GM23338 (cell line): ENCODE measurements around the gene KIRREL3.

ENCODE experiments used
- CREB1 ChIP-seq: fragments of 250-450 bp; sonication (Bioruptor Pico); IDR thresholded peaks from 2 replicates; pipeline ENCODE4 v1.5.0; 2020; ENCODE audit warnings: low read depth, mild to moderate bottlenecking, moderate library complexity
- EZH2 ChIP-seq: fragments of 200-600 bp; sonication (generic); IDR thresholded peaks from one replicate; pipeline ENCODE4 v1.8.0; 2017; ENCODE audit warnings: antibody characterized with exemption, mild to moderate bottlenecking, low read depth; ENCODE audit not compliant: unreplicated experiment
- EZH2phosphoT487 ChIP-seq: fragments of 200-600 bp; sonication (generic); IDR thresholded peaks from one replicate; pipeline ENCODE4 v1.8.1; 2018; ENCODE audit warnings: antibody characterized with exemption; ENCODE audit not compliant: unreplicated experiment
- JUNB ChIP-seq: IDR thresholded peaks from one replicate; pipeline ENCODE4 v1.6.1; 2016; ENCODE audit warnings: antibody characterized with exemption; ENCODE audit not compliant: unreplicated experiment
- NANOG ChIP-seq: IDR thresholded peaks from 2 replicates; pipeline ENCODE4 v1.6.1; 2016; ENCODE audit warnings: antibody characterized with exemption, borderline replicate concordance
- POLR2AphosphoS5 ChIP-seq: IDR thresholded peaks from 2 replicates; pipeline ENCODE4 v1.6.1; 2016; ENCODE audit warnings: antibody characterized with exemption, low read depth
- STAT1 ChIP-seq: IDR thresholded peaks from one replicate; pipeline ENCODE4 v1.6.1; 2016; ENCODE audit warnings: antibody characterized with exemption; ENCODE audit not compliant: unreplicated experiment
- ZNF114 ChIP-seq: fragments of 250-450 bp; sonication (Bioruptor Pico); IDR thresholded peaks from 2 replicates; pipeline ENCODE4 v1.5.0; 2020; ENCODE audit warnings: mild to moderate bottlenecking, moderate library complexity
- ZNF331 ChIP-seq: fragments of 250-450 bp; sonication (Bioruptor Pico); IDR thresholded peaks from 2 replicates; pipeline ENCODE4 v1.5.0; 2020; ENCODE audit warnings: low read depth, mild to moderate bottlenecking, moderate library complexity
- ZNF462 ChIP-seq: fragments of 250-450 bp; sonication (Bioruptor Pico); IDR thresholded peaks from 2 replicates; pipeline ENCODE4 v1.5.0; 2020; ENCODE audit warnings: mild to moderate bottlenecking, moderate library complexity
- TF ChIP-seq, protein P1 (sequence below), 2 experiments: fragments of 200-600 bp in 1 of 2; sonication (generic) in 1 of 2; conservative IDR thresholded peaks; 2 replicates each; pipeline versions ENCODE4 v1.5.1 to v1.6.1; 2016 to 2017; ENCODE audit warnings: antibody characterized with exemption in 2 of 2, low read depth in 2 of 2, mild to moderate bottlenecking in 2 of 2, moderate library complexity in 1 of 2
- TF ChIP-seq, protein P2 (sequence below): IDR thresholded peaks from one replicate; pipeline ENCODE4 v1.6.1; 2018; ENCODE audit warnings: antibody characterized with exemption; ENCODE audit not compliant: unreplicated experiment
- TF ChIP-seq, protein P3 (sequence below): IDR thresholded peaks from 2 replicates; pipeline ENCODE4 v1.6.1; 2016; ENCODE audit warnings: antibody characterized with exemption

- TF ChIP-seq, protein P1, sequence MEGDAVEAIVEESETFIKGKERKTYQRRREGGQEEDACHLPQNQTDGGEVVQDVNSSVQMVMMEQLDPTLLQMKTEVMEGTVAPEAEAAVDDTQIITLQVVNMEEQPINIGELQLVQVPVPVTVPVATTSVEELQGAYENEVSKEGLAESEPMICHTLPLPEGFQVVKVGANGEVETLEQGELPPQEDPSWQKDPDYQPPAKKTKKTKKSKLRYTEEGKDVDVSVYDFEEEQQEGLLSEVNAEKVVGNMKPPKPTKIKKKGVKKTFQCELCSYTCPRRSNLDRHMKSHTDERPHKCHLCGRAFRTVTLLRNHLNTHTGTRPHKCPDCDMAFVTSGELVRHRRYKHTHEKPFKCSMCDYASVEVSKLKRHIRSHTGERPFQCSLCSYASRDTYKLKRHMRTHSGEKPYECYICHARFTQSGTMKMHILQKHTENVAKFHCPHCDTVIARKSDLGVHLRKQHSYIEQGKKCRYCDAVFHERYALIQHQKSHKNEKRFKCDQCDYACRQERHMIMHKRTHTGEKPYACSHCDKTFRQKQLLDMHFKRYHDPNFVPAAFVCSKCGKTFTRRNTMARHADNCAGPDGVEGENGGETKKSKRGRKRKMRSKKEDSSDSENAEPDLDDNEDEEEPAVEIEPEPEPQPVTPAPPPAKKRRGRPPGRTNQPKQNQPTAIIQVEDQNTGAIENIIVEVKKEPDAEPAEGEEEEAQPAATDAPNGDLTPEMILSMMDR (conservative IDR thresholded peaks at IDR 0.05; ENCODE audit: low read depth in 2 of 2) = no peak
- TF ChIP-seq EZH2 (no peak), POLR2AphosphoS5 (no peak), EZH2phosphoT487 (no peak), NANOG (no peak), CREB1 (CRISPR knock-in tag) (no peak), ZNF331 (CRISPR knock-in tag) (no peak), JUNB (no peak), ZNF114 (CRISPR knock-in tag) (no peak), STAT1 (no peak), ZNF462 (no peak)
- TF ChIP-seq, protein P2, sequence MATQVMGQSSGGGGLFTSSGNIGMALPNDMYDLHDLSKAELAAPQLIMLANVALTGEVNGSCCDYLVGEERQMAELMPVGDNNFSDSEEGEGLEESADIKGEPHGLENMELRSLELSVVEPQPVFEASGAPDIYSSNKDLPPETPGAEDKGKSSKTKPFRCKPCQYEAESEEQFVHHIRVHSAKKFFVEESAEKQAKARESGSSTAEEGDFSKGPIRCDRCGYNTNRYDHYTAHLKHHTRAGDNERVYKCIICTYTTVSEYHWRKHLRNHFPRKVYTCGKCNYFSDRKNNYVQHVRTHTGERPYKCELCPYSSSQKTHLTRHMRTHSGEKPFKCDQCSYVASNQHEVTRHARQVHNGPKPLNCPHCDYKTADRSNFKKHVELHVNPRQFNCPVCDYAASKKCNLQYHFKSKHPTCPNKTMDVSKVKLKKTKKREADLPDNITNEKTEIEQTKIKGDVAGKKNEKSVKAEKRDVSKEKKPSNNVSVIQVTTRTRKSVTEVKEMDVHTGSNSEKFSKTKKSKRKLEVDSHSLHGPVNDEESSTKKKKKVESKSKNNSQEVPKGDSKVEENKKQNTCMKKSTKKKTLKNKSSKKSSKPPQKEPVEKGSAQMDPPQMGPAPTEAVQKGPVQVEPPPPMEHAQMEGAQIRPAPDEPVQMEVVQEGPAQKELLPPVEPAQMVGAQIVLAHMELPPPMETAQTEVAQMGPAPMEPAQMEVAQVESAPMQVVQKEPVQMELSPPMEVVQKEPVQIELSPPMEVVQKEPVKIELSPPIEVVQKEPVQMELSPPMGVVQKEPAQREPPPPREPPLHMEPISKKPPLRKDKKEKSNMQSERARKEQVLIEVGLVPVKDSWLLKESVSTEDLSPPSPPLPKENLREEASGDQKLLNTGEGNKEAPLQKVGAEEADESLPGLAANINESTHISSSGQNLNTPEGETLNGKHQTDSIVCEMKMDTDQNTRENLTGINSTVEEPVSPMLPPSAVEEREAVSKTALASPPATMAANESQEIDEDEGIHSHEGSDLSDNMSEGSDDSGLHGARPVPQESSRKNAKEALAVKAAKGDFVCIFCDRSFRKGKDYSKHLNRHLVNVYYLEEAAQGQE = no peak
- TF ChIP-seq, protein P3, sequence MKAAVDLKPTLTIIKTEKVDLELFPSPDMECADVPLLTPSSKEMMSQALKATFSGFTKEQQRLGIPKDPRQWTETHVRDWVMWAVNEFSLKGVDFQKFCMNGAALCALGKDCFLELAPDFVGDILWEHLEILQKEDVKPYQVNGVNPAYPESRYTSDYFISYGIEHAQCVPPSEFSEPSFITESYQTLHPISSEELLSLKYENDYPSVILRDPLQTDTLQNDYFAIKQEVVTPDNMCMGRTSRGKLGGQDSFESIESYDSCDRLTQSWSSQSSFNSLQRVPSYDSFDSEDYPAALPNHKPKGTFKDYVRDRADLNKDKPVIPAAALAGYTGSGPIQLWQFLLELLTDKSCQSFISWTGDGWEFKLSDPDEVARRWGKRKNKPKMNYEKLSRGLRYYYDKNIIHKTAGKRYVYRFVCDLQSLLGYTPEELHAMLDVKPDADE = no peak
Measured at GRCh38 chr11:126601550-126602215, 398.9 kb downstream of the KIRREL3 start.
